ENCODE data around the gene XPNPEP1.

XPNPEP1 gene

DNA sequence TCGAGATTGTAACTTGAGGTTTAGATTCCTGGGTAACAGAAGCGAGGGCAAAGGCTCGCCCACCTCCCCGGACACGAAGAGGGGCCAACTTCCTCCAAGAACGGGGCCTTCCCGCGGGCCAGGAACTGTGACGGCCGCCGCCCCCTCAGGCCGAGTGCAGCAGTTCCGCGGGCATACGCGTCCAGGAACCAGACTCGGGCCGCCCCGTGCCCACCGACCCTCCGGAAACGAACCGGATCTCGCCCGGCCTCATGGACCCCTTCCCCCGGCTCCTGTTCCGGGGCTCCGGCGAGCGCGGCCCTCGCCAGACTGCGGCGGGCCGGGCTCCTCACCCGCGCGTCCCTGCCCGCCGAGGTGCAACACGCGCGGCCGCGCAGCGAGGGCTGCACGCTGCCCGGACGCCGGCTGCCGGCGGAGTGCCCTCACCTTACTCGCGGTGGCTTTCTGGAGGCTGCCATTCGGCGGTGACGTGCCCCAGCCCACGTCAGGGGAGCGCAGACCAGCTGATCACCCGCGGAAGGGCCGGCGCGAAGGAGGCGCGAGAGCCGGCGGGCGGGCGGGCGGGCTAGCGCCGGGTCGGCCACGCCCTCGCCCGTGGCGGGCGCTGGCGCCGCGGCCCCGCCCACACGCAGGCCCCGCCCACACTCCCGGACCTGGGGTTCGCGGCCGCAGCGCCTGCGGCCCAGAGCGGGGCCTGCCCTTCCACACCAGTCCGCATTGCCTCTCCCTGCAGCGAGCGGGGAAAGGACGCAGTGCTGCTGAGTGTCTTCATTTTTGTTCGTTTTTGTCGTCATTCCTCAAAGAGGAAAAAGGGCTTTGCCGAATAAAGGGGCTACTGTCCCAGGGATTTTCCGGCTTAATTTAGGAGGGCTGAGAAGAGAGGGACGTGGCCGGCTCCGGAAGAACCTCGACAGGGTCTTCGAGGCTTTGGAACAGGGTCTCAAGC, at the start of gene XPNPEP1:
Gene XPNPEP1 (minus strand): TSS at position 536 of the 946 bp plus-strand sequence. CDS start 78 bp downstream, at position 458.
- peak; percentile 87 for DNase-seq (ENCODE audit: low read depth)
- TF ChIP-seq, protein P1, sequence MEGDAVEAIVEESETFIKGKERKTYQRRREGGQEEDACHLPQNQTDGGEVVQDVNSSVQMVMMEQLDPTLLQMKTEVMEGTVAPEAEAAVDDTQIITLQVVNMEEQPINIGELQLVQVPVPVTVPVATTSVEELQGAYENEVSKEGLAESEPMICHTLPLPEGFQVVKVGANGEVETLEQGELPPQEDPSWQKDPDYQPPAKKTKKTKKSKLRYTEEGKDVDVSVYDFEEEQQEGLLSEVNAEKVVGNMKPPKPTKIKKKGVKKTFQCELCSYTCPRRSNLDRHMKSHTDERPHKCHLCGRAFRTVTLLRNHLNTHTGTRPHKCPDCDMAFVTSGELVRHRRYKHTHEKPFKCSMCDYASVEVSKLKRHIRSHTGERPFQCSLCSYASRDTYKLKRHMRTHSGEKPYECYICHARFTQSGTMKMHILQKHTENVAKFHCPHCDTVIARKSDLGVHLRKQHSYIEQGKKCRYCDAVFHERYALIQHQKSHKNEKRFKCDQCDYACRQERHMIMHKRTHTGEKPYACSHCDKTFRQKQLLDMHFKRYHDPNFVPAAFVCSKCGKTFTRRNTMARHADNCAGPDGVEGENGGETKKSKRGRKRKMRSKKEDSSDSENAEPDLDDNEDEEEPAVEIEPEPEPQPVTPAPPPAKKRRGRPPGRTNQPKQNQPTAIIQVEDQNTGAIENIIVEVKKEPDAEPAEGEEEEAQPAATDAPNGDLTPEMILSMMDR (conservative IDR thresholded peaks at IDR 0.05; ENCODE audit: low read depth, low read length), result no peak
- H3K4me3 ChIP-seq (ENCODE audit: low read depth, low read length), result peak within 1 kb of the TSS; percentile 90

DNA sequence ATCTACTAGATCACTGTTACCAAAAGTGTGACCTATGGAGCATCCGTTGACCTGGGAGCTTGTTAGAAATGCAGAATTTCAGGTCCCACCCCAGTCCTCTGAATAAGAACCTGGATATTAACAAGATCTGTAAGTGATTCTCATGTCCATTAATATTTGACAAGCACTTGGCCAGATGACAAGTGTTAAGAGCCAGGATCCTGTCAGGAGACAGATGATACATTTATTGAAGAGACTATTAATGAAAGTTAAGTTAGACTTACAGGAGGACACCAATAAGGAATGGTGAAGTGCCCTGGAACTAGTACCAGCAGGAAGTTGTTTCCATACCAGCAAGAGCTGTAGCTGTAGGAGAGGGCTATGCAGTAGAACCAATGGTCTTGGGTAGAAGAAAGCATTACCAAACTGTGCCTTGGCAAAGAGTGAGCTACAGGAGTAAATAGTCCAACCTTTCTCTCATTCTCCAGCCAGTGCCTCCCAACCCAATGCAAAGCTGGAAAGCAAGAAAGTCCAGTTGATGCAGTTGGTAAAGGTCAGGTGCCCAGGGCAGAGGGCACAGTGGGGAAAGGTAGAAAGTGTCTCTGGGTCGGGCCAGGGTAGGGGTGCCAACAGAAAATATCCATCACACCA, 49.2 kb upstream of the XPNPEP1 start:
- no peak for DNase-seq (ENCODE audit: low read depth)
- H3K4me3 ChIP-seq (ENCODE audit: low read depth, low read length), result no peak overlapping the region
- TF ChIP-seq, protein P1 (conservative IDR thresholded peaks at IDR 0.05; ENCODE audit: low read depth, low read length), result no peak

DNA sequence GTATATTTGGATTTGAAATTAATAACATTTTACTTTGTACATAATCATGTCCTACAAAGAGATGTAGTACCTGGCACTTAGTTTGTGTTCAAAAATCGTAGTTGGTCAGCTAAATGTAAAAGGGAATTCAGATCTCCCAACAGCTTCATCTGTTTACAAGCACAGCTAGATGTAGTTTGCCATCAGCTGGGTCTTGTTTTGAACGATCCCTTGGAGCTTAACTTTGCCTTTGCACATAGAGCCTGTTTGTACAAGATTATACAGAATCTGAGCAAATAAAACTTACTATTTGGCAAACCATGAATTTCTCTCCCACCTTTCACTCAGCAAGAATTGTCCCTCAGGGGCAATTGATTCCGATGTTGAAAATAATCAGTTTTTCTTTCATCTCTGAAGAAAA, 48.3 kb upstream of the XPNPEP1 start:
- no peak overlapping the region for H3K4me3 ChIP-seq (ENCODE audit: low read depth, low read length)
- TF ChIP-seq, protein P1 (conservative IDR thresholded peaks at IDR 0.05; ENCODE audit: low read depth, low read length), result no peak

DNA sequence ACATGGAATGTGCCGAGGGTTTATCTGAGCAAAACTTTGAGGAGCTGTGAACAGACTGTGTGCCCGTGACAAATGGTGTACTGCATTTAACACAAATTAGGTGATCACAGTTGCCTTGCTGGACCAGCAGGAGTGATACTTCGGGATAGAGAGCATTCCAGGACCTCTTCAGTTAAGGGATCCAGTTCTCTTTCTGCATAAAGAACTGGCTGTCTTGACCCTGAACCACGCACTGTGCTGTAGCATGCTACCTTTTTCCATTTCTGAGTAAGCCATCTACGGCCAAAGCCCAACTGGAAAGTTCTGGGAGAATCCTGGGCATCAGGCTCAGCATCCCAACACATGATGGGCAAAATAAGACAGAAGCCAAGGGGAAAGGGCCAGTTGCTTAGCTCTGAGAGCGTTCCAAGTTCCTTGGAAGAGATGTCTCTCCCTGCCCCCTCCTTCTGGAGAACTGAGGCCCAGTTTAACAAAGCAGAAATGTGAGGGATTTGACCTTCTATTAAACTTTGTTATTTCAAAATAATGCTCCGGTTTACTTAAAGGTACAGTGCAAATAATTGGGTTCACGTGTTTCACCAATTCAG, 46.5 kb upstream of the XPNPEP1 start:
- no peak for DNase-seq (ENCODE audit: low read depth)
- TF ChIP-seq, protein P1 (conservative IDR thresholded peaks at IDR 0.05; ENCODE audit: low read depth, low read length), result no peak
- no peak overlapping the region for H3K4me3 ChIP-seq (ENCODE audit: low read depth, low read length)

More for the DNA sequence above, 48.3 kb upstream of the XPNPEP1 start:
- no peak for DNase-seq (ENCODE audit: low read depth)

DNA sequence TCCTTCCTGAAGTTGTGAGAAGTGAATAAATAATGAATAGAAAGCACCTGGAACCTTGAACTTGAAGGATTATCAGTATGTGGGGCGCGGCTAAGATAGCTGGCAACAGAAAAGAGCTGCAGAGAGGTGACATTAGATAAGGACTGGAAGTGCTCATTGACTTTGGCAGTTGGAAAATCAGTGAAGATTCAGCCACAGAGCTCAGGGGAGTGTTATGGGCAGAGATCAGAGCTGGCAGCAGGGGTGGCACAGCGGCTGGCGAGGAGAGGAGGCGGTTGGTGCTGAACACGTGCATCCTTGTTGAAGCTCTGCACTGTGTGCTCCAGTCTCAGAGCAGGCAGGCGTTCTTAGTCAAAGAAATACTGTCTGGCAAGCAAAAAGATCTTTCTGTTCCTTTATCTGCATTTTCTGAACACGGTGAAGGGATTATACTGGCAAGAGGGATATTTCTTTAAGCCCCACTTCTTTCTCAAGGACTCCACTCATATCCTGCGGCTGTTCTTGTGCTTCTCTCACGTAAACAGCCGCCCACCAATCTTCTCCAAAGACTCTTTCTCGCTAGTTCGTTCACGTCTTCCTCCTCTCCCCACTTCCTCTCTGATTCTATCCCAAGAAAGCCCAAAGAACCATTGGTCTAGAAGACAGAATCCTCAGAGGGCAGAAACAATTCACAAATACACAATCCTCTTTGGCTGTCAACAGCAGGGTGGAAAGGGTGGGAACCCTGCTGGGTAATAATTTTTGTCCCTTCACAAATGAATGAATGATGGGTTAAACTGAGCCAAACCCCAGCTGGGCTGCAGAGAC, 45.8 kb upstream of the XPNPEP1 start:
- DNase-seq (ENCODE audit: low read depth), result no peak
- no peak overlapping the region for H3K4me3 ChIP-seq (ENCODE audit: low read depth, low read length)
- TF ChIP-seq, protein P1 (conservative IDR thresholded peaks at IDR 0.05; ENCODE audit: low read depth, low read length), result no peak

DNA sequence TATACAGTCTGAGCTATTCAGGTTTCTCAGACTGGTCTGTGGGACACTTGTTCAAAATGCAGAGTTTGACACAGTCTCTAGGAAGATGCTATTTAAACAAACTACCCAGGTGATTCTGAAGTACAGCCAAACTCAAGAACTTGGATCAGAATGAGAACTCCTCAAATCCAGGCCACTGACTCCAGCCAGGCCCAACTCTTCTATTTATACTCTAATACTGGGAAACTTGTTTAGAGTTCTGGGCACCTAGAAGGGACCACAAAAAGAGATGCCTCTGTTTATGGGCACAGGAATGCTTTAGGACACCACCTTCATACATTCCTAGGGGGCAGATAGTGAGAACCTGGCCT, 44.4 kb upstream of the XPNPEP1 start:
- TF ChIP-seq, protein P1 (conservative IDR thresholded peaks at IDR 0.05; ENCODE audit: low read depth, low read length), result no peak
- no peak for DNase-seq (ENCODE audit: low read depth)
- no peak overlapping the region for H3K4me3 ChIP-seq (ENCODE audit: low read depth, low read length)

Data from choroid plexus epithelial cell (primary cell).